Spleen (tissue), 11 donors: ENCODE data around the gene DLG1. TPM values are rescaled to one million over a fixed set of nuclear protein-coding genes. Genes with fewer than 3 reads are reported as not detected.

Source experiments
- DNase-seq: peaks from one replicate; pipeline ENCODE4 v3.0.0-alpha.2; 2020
- H3K27ac ChIP-seq, 8 donors: fragments of 200-600 bp; sonication (generic) in 7 of 8; 1 replicate in 4 of 8; 2 replicates in 4 of 8; pipeline versions ENCODE4 v1.5.0 to v1.8.0; 2016 to 2021; ENCODE audit warnings: inconsistent platforms in 4 of 8, mild to moderate bottlenecking in 4 of 8, moderate library complexity in 1 of 8
- H3K27me3 ChIP-seq, 7 donors: fragments of 200-600 bp; sonication (generic) in 6 of 7; replicated peaks in 1 of 7; 1 replicate in 4 of 7; 2 replicates in 3 of 7; pipeline versions ENCODE4 v1.5.0 to v1.8.0; 2016 to 2021; ENCODE audit warnings: inconsistent platforms in 3 of 7, mild to moderate bottlenecking in 1 of 7
- H3K36me3 ChIP-seq, 6 donors: fragments of 200-600 bp; sonication (generic) in 5 of 6; 1 replicate in 4 of 6; 2 replicates in 2 of 6; pipeline versions ENCODE4 v1.5.0 to v1.8.0; 2016 to 2021; ENCODE audit warnings: inconsistent platforms in 2 of 6
- H3K4me1 ChIP-seq, 6 donors: fragments of 200-600 bp; sonication (generic) in 5 of 6; 1 replicate in 3 of 6; 2 replicates in 3 of 6; pipeline versions ENCODE4 v1.5.0 to v1.8.0; 2016 to 2021; ENCODE audit warnings: inconsistent platforms in 3 of 6
- H3K4me3 ChIP-seq, 8 donors: fragments of 200-600 bp; sonication (generic) in 7 of 8; 1 replicate in 4 of 8; 2 replicates in 4 of 8; pipeline versions ENCODE4 v1.5.0 to v1.8.0; 2016 to 2021; ENCODE audit warnings: inconsistent platforms in 4 of 8, mild to moderate bottlenecking in 4 of 8, moderate library complexity in 2 of 8
- H3K9me3 ChIP-seq, 8 donors: fragments of 200-600 bp; sonication (generic) in 7 of 8; 1 replicate in 4 of 8; 2 replicates in 4 of 8; pipeline versions ENCODE4 v1.5.0 to v1.8.0; 2016 to 2021; ENCODE audit warnings: inconsistent platforms in 4 of 8
- CTCF ChIP-seq, 11 experiments: fragments of 200-600 bp in 7 of 11; fragments of 450-650 bp in 4 of 11; sonication (generic) in 4 of 11; IDR thresholded peaks in 8 of 11; conservative IDR thresholded peaks in 3 of 11; 1 replicate in 7 of 11; 2 replicates in 4 of 11; pipeline versions ENCODE4 v1.4.0 to v1.8.0; 2016 to 2021; ENCODE audit warnings: antibody characterized with exemption in 11 of 11, inconsistent platforms in 4 of 11, mild to moderate bottlenecking in 1 of 11
- POLR2A ChIP-seq, 3 donors: fragments of 450-650 bp; IDR thresholded peaks; one replicate each; pipeline ENCODE4 v1.5.1; 2017; ENCODE audit warnings: antibody characterized with exemption in 3 of 3, mild to moderate bottlenecking in 1 of 3
- POLR2AphosphoS5 ChIP-seq, 3 donors: sonication (generic); formaldehyde crosslinking; IDR thresholded peaks; one replicate each; pipeline ENCODE4 v1.5.1; 2017; ENCODE audit warnings: antibody characterized with exemption in 3 of 3
- WGBS, 5 donors: extraction: QIAGEN DNeasy Blood & Tissue Kit in 3 of 5; methylation state at CpG; one replicate each; pipeline versions ENCODE4 v1.1.5 to v1.1.7; 2013 to 2018; 5-methylcytosine and 5-hydroxymethylcytosine counted together
- intact Hi-C: fragments of 100-400 bp; cut with DNase I; formaldehyde crosslinking; loops from one replicate; pipeline ENCODE4 v1.15.0; 2023; ENCODE audit warnings: low total_unique reads
- polyA plus RNA-seq, 3 donors: library from polyadenylated mRNA; stranded (reverse); fragments of 200-250 nt; gene quantifications; one replicate each; pipeline ENCODE4 v1.2.1, GENCODE V29; 2013
- total RNA-seq, 7 donors: library from RNA; depleted of rRNA in 3 of 7; stranded (reverse); fragments of >200 nt in 3 of 7; fragmentation: NEBNext Ultra II Directional in 4 of 7; extraction: Animal tissue kit (Norgen Biotek cat#: 25700) in 4 of 7; gene quantifications; one replicate each; pipeline versions ENCODE4 v1.1.0 to v1.2.1, GENCODE V29; 2016 to 2021
- donor health status: healthy with polysubstance abuse.
- donor health status: DM: no; HTN: no; CAD: no; lungs with moderate emphysema.
- donor health status: DM: no; HTN: no; CAD: no.
- donor health status: Bipolar disorder and iron deficiency.
- donor health status: healthy.
- donor health status: DM: no; HTN: no; CAD: no.
- donor health status: DM: yes; HTN: yes; CAD: no.

Gene DLG1
- total and polyA plus RNA-seq, 10 donors: 11.0 to 92.3 (median 59.1) TPM

- Histone ChIP-seq H3K9me3 (no peaks in the 10 kb centered on the region), H3K4me1 (no peaks in the 10 kb centered on the region), H3K27me3 (no peaks in the 10 kb centered on the region), H3K27ac (no peak overlapping the region), H3K4me3 (no peak overlapping the region), H3K36me3 (peaks cover 0 to 63% (median 3%) of the 10 kb centered on the region in 6 donors)
- TF ChIP-seq POLR2AphosphoS5 (IDR thresholded peaks at IDR 0.05): no peak
- no peak for TF ChIP-seq CTCF (IDR thresholded peaks at IDR 0.05 in 8 of 11, conservative IDR thresholded peaks at IDR 0.05 in 3 of 11)
- TF ChIP-seq POLR2A (IDR thresholded peaks at IDR 0.05): no peak
- WGBS, 5 donors: 76 to 92% (median 84%) methylated on average over 2 of the region's 2 CpGs
- no peak for DNase-seq
- intact Hi-C loops: no loop called here
These were observed 215.5 kb downstream of the DLG1 start for GRCh38 chr3:197082871-197083270.

GRCh38 chr3:197080344-197080743 is 218.1 kb downstream of the DLG1 start:
- no peaks in the 10 kb centered on the region for H3K4me1 ChIP-seq
- 94 to 98% (median 97%) methylated on average over 10 of the region's 10 CpGs for WGBS, 5 donors
- H3K4me3 ChIP-seq: no peak overlapping the region
- H3K27ac ChIP-seq: no peak overlapping the region
- TF ChIP-seq POLR2A (IDR thresholded peaks at IDR 0.05): no peak
- TF ChIP-seq CTCF (IDR thresholded peaks at IDR 0.05 in 8 of 11, conservative IDR thresholded peaks at IDR 0.05 in 3 of 11): no peak
- no peak for TF ChIP-seq POLR2AphosphoS5 (IDR thresholded peaks at IDR 0.05)
- H3K9me3 ChIP-seq: no peaks in the 10 kb centered on the region
- intact Hi-C loops: no loop called here
- no peaks in the 10 kb centered on the region for H3K27me3 ChIP-seq
- no peak for DNase-seq
- H3K36me3 ChIP-seq: peaks cover 0 to 72% (median 9%) of the 10 kb centered on the region in 6 donors

GRCh38 chr3:197076415-197076814 is 222.0 kb downstream of the DLG1 start:
- WGBS, 5 donors: 93 to 98% (median 97%) methylated on average over 4 of the region's 4 CpGs
- Histone ChIP-seq H3K4me1 (no peaks in the 10 kb centered on the region), H3K36me3 (peaks cover 0 to 61% (median 7%) of the 10 kb centered on the region in 6 donors), H3K9me3 (no peaks in the 10 kb centered on the region), H3K27me3 (no peaks in the 10 kb centered on the region), H3K27ac (no peak overlapping the region), H3K4me3 (no peak overlapping the region)
- DNase-seq: no peak
- intact Hi-C loops: no loop called here
- no peak for TF ChIP-seq POLR2A (IDR thresholded peaks at IDR 0.05)
- TF ChIP-seq POLR2AphosphoS5 (IDR thresholded peaks at IDR 0.05): no peak

- intact Hi-C loops: no loop called here
- Histone ChIP-seq H3K27ac (no peak overlapping the region), H3K4me1 (peaks cover 0 to 20% (median 3%) of the 10 kb centered on the region in 6 donors), H3K27me3 (no peaks in the 10 kb centered on the region), H3K9me3 (no peaks in the 10 kb centered on the region), H3K36me3 (peaks cover 0 to 40% (median 10%) of the 10 kb centered on the region in 6 donors), H3K4me3 (no peak overlapping the region)
- no peak for DNase-seq
- WGBS, 5 donors: 65 to 80% (median 72%) methylated on average over 1 of the region's 1 CpG
- TF ChIP-seq POLR2AphosphoS5 (IDR thresholded peaks at IDR 0.05): no peak
- TF ChIP-seq POLR2A (IDR thresholded peaks at IDR 0.05): no peak
- TF ChIP-seq CTCF (IDR thresholded peaks at IDR 0.05 in 8 of 11, conservative IDR thresholded peaks at IDR 0.05 in 3 of 11): no peak
These were observed 230.3 kb downstream of the DLG1 start for GRCh38 chr3:197068077-197068476.

GRCh38 chr3:197064771-197065170 is 233.6 kb downstream of the DLG1 start:
- peaks cover 0 to 68% (median 23%) of the 10 kb centered on the region in 6 donors for H3K36me3 ChIP-seq
- intact Hi-C loops: no loop called here
- H3K4me3 ChIP-seq: no peak overlapping the region
- no peaks in the 10 kb centered on the region for H3K9me3 ChIP-seq
- no peak for DNase-seq
- H3K27ac ChIP-seq: no peak overlapping the region
- no peak for TF ChIP-seq POLR2AphosphoS5 (IDR thresholded peaks at IDR 0.05)
- peaks cover 0 to 16% (median 3%) of the 10 kb centered on the region in 6 donors for H3K4me1 ChIP-seq
- WGBS, 5 donors: 89 to 99% (median 97%) methylated on average over 1 of the region's 1 CpG
- H3K27me3 ChIP-seq: no peaks in the 10 kb centered on the region
